Endothelial cell of umbilical vein (primary cell): ENCODE results near the gene ARFGEF3. TPM values are rescaled to one million over a fixed set of nuclear protein-coding genes. Genes with fewer than 3 reads are reported as not detected.

Source experiments
- BruUV-seq: library from RNA; stranded (reverse); fragments of 400-500 nt; replicated peaks from 2 replicates; lab custom pipeline; 2021; lab: Mats Ljungman, UMichigan
- CTCF ChIA-PET: fragments of 300-600, 350-600 bp; sonication (Branson Sonifier 250); formaldehyde crosslinking; loops from one replicate; lab custom pipeline; 2021; ENCODE audit warnings: antibody characterized with exemption, inconsistent platforms; lab: Charles Lee
- POLR2A ChIA-PET: fragments of 300-600, 350-600 bp; sonication (Branson Sonifier 250); formaldehyde crosslinking; loops from one replicate; lab custom pipeline; 2021; ENCODE audit warnings: antibody characterized with exemption, inconsistent platforms; lab: Charles Lee
- DNase-seq: peaks from one replicate; pipeline ENCODE4 v3.0.0-alpha.2; 2011; ENCODE audit warnings: low read depth, low spot score
- FAIRE-seq: peaks from 2 replicates; lab custom pipeline; 2011; peaks lifted over from hg19 to GRCh38; lab: Jason Lieb, UNC
- H2AFZ ChIP-seq: 2 replicates; pipeline ENCODE4 v1.6.0; 2012; ENCODE audit warnings: low read depth, low read length, control low read depth, inconsistent platforms
- H3K27ac ChIP-seq: 2 replicates; pipeline ENCODE4 v1.5.1; 2011; ENCODE audit warnings: low read depth, mild to moderate bottlenecking, control low read depth, low read length, moderate library complexity; ENCODE audit not compliant: insufficient read depth
- H3K27me3 ChIP-seq, 2 experiments: 2 replicates each; pipeline versions ENCODE4 v1.6.0 to v1.6.1; 2011; ENCODE audit warnings: low read length in 2 of 2, mixed read lengths in 1 of 2; ENCODE audit not compliant: control insufficient read depth in 2 of 2, insufficient read depth in 2 of 2
- H3K36me3 ChIP-seq, 2 experiments: 2 replicates in 1 of 2; 3 replicates in 1 of 2; pipeline ENCODE4 v1.5.1; 2011; ENCODE audit warnings: low read length in 2 of 2, mild to moderate bottlenecking in 1 of 2, moderate library complexity in 1 of 2; ENCODE audit not compliant: control insufficient read depth in 2 of 2, insufficient read depth in 2 of 2; ENCODE audit errors: extremely low read depth in 1 of 2
- H3K4me1 ChIP-seq: 3 replicates; pipeline ENCODE4 v1.5.1; 2011; ENCODE audit warnings: mild to moderate bottlenecking, low read length; ENCODE audit not compliant: control insufficient read depth, insufficient read depth; ENCODE audit errors: extremely low read depth
- H3K4me2 ChIP-seq: 2 replicates; pipeline ENCODE4 v1.6.1; 2011; ENCODE audit warnings: low read length, control low read depth, mixed read lengths; ENCODE audit not compliant: insufficient read depth
- H3K4me3 ChIP-seq, 3 experiments: fragments of 200-600 bp in 1 of 3; sonication (generic), shearing (Covaris generic) in 1 of 3; replicated peaks in 1 of 3; 2 replicates each; pipeline ENCODE4 v1.5.1; 2011 to 2016; ENCODE audit warnings: control low read depth in 3 of 3, low read length in 3 of 3, mild to moderate bottlenecking in 2 of 3, inconsistent platforms in 1 of 3, low read depth in 1 of 3, moderate library complexity in 1 of 3; ENCODE audit not compliant: insufficient read depth in 1 of 3
- H3K79me2 ChIP-seq: 2 replicates; pipeline ENCODE4 v1.6.0; 2012; ENCODE audit warnings: low read length, inconsistent platforms; ENCODE audit not compliant: control insufficient read depth, insufficient read depth
- H3K9ac ChIP-seq: replicated peaks from 2 replicates; pipeline ENCODE3; 2011; ENCODE audit warnings: low read length, control low read depth; ENCODE audit not compliant: insufficient read depth; ENCODE audit errors: extremely low read depth
- H3K9me1 ChIP-seq: replicated peaks from 3 replicates; pipeline ENCODE4 v1.6.0; 2011; ENCODE audit warnings: mild to moderate bottlenecking, low read length; ENCODE audit not compliant: control insufficient read depth, insufficient read depth; ENCODE audit errors: extremely low read depth
- H3K9me3 ChIP-seq: replicated peaks from 2 replicates; pipeline ENCODE4 v1.5.1; 2012; ENCODE audit warnings: low read length, inconsistent platforms; ENCODE audit not compliant: control insufficient read depth, insufficient read depth
- H4K20me1 ChIP-seq: replicated peaks from 2 replicates; pipeline ENCODE3; 2011; ENCODE audit warnings: mild to moderate bottlenecking, low read length; ENCODE audit not compliant: control insufficient read depth, insufficient read depth; ENCODE audit errors: extremely low read depth
- CTCF ChIP-seq, 2 donors: IDR thresholded peaks; 1 replicate in 1 of 2; 2 replicates in 1 of 2; pipeline ENCODE4 v1.5.1; 2011; ENCODE audit warnings: low read length in 2 of 2, mild to moderate bottlenecking in 2 of 2, moderate library complexity in 2 of 2, control low read depth in 1 of 2, inconsistent platforms in 1 of 2, low read depth in 1 of 2; ENCODE audit not compliant: insufficient read depth in 1 of 2; ENCODE audit errors: extremely low read depth in 1 of 2
- EZH2 ChIP-seq: IDR thresholded peaks from 2 replicates; pipeline ENCODE4 v1.6.1; 2012; ENCODE audit warnings: borderline replicate concordance, low read depth, mild to moderate bottlenecking, moderate library complexity, low read length, inconsistent platforms; ENCODE audit not compliant: severe bottlenecking
- FOS ChIP-seq: IDR thresholded peaks from 2 replicates; pipeline ENCODE4 v1.6.1; 2011; ENCODE audit warnings: mild to moderate bottlenecking, low read length, moderate library complexity, borderline replicate concordance; ENCODE audit not compliant: insufficient read depth
- JUN ChIP-seq: IDR thresholded peaks from 2 replicates; pipeline ENCODE4 v1.6.1; 2011; ENCODE audit warnings: borderline replicate concordance, low read depth; ENCODE audit not compliant: insufficient read length, insufficient read depth
- MAX ChIP-seq: IDR thresholded peaks from 2 replicates; pipeline ENCODE4 v1.6.1; 2011; ENCODE audit not compliant: insufficient read depth, insufficient read length
- MYC ChIP-seq: IDR thresholded peaks from one replicate; pipeline ENCODE4 v1.6.1; 2011; ENCODE audit warnings: mild to moderate bottlenecking, low read depth, low read length
- POLR2A ChIP-seq: IDR thresholded peaks from 2 replicates; pipeline ENCODE4 v1.6.1; 2012; ENCODE audit warnings: low read depth, mild to moderate bottlenecking, control low read depth, low read length
- POLR2AphosphoS5 ChIP-seq: IDR thresholded peaks from 2 replicates; pipeline ENCODE4 v1.6.1; 2012; ENCODE audit warnings: low read depth, mild to moderate bottlenecking, control low read depth, low read length, moderate library complexity; ENCODE audit not compliant: insufficient read depth
- dilution Hi-C: fragments of 300-500 bp; cut with MboI; formaldehyde crosslinking; loops from one replicate; pipeline ENCODE4 v1.15.0; 2019; ENCODE audit warnings: low sequenced_read_pairs; ENCODE audit not compliant: extremely low pct_ligation_motif_present
- intact Hi-C: fragments of 100-400 bp; cut with micrococcal nuclease; formaldehyde crosslinking; loops from one replicate; pipeline ENCODE4 v1.10.0; 2022
- polyA plus RNA-seq, 4 experiments: library from polyadenylated mRNA; depleted of rRNA in 3 of 4; stranded (reverse) in 3 of 4; unstranded in 1 of 4; fragments of >200 nt; gene quantifications; 2 replicates each; pipeline versions ENCODE4 v1.2.1 to v1.2.3, GENCODE V29; 2011 to 2012; ENCODE audit warnings: missing spikeins in 1 of 4
- total RNA-seq: library from RNA; stranded (reverse); gene quantifications from 2 replicates; pipeline ENCODE4 v1.2.3, GENCODE V29; 2021

Gene ARFGEF3
- total and polyA plus RNA-seq, 2 donors (not counting 3 experiments of a cell fraction or from before 2014, with no cell fraction given): 1.3 to 7.3 TPM

- Histone ChIP-seq H3K9me3 (no peaks in the 10 kb centered on the region), H3K4me1 (peaks cover 15% of the 10 kb centered on the region), H4K20me1 (no peaks in the 10 kb centered on the region), H3K9me1 (no peaks in the 10 kb centered on the region), H3K79me2 (no peaks in the 10 kb centered on the region), H3K4me3 (no peak overlapping the region), H3K27ac (no peak overlapping the region), H2AFZ (no peak overlapping the region), H3K9ac (no peak overlapping the region), H3K27me3 (no peaks in the 10 kb centered on the region), H3K36me3 (no peaks in the 10 kb centered on the region), H3K4me2 (no peak overlapping the region)
- intact Hi-C loops: no loop called here
- ChIA-PET CTCF (interaction anchor here (1.3 kb wide), 2 partner anchors 9 to 11 kb away, joined by 3 to 4 read pairs; no protein-coding TSS in a partner anchor), POLR2A (no interaction called here)
- no TSS peak for BruUV-seq
- dilution Hi-C loops: no loop called here
- no peak for DNase-seq
- no peak for FAIRE-seq
- TF ChIP-seq JUN: no peak
- TF ChIP-seq CTCF (IDR thresholded peaks at IDR 0.05; ENCODE audit: extremely low read depth in 1 of 2, insufficient read depth in 1 of 2, low read depth in 1 of 2, low read length in 2 of 2): no peak
- TF ChIP-seq MYC: no peak
- no peak for TF ChIP-seq EZH2
- no peak for TF ChIP-seq POLR2AphosphoS5
- no peak for TF ChIP-seq POLR2A
- no peak for TF ChIP-seq MAX
- TF ChIP-seq FOS: no peak
Measured at GRCh38 chr6:138235693-138236092, 74.0 kb downstream of the ARFGEF3 start.
